OCI-LY1 (cell line): Measurements from ENCODE around the gene NTNG1.

Source experiments
- EZH2 ChIP-seq: fragments of 200-600 bp; sonication (generic), shearing (Covaris generic); IDR thresholded peaks from 2 replicates; pipeline ENCODE4 v1.8.0; 2017; ENCODE audit warnings: borderline replicate concordance, mixed run types, mild to moderate bottlenecking, antibody characterized with exemption, low read length, moderate library complexity, mixed read lengths
- TF ChIP-seq, protein P1 (sequence below): fragments of 200-600 bp; sonication (generic), shearing (Covaris generic); IDR thresholded peaks from 2 replicates; pipeline ENCODE4 v1.5.1; 2017; ENCODE audit warnings: mild to moderate bottlenecking, antibody characterized with exemption, low read length, moderate library complexity, mixed read lengths

- TF ChIP-seq, protein P1, sequence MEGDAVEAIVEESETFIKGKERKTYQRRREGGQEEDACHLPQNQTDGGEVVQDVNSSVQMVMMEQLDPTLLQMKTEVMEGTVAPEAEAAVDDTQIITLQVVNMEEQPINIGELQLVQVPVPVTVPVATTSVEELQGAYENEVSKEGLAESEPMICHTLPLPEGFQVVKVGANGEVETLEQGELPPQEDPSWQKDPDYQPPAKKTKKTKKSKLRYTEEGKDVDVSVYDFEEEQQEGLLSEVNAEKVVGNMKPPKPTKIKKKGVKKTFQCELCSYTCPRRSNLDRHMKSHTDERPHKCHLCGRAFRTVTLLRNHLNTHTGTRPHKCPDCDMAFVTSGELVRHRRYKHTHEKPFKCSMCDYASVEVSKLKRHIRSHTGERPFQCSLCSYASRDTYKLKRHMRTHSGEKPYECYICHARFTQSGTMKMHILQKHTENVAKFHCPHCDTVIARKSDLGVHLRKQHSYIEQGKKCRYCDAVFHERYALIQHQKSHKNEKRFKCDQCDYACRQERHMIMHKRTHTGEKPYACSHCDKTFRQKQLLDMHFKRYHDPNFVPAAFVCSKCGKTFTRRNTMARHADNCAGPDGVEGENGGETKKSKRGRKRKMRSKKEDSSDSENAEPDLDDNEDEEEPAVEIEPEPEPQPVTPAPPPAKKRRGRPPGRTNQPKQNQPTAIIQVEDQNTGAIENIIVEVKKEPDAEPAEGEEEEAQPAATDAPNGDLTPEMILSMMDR = no peak
- TF ChIP-seq EZH2 = no peak
Observed at GRCh38 chr1:107454791-107455190, 314.0 kb downstream of the NTNG1 start.
